Aorta (tissue), 5 donors: ENCODE measurements around the gene SLC2A11. TPM values are rescaled to one million over a fixed set of nuclear protein-coding genes. Genes with fewer than 3 reads are reported as not detected.

ENCODE experiments used
- ATAC-seq: fragments of 200-7000 bp; cut with Tn5 transposase; one replicate; pipeline ENCODE4 v1.9.1; 2022; ENCODE audit warnings: moderate library complexity; ENCODE audit not compliant: low FRiP score
- DNase-seq, 2 donors: peaks; one replicate each; pipeline ENCODE4 v3.0.0-alpha.2; 2020
- H3K27ac ChIP-seq, 2 donors: one replicate each; pipeline ENCODE4 v1.5.1; 2013; ENCODE audit warnings: low read length in 2 of 2, mild to moderate bottlenecking in 2 of 2, moderate library complexity in 2 of 2, control low read depth in 1 of 2, inconsistent platforms in 1 of 2, low read depth in 1 of 2
- H3K27me3 ChIP-seq, 2 donors: one replicate each; pipeline ENCODE4 v1.6.1; 2013; ENCODE audit warnings: control low read depth in 1 of 2, low read length in 1 of 2, mild to moderate bottlenecking in 1 of 2, moderate library complexity in 1 of 2; ENCODE audit not compliant: insufficient read depth in 2 of 2, control insufficient read depth in 1 of 2
- H3K36me3 ChIP-seq, 2 donors: one replicate each; pipeline ENCODE4 v1.6.1; 2013; ENCODE audit warnings: control low read depth in 1 of 2, low read length in 1 of 2, mild to moderate bottlenecking in 1 of 2; ENCODE audit not compliant: insufficient read depth in 2 of 2, control insufficient read depth in 1 of 2
- H3K4me1 ChIP-seq, 2 donors: one replicate each; pipeline ENCODE4 v1.6.1; 2013; ENCODE audit warnings: low read length in 2 of 2, control low read depth in 1 of 2, mild to moderate bottlenecking in 1 of 2, moderate library complexity in 1 of 2; ENCODE audit not compliant: insufficient read depth in 2 of 2, control insufficient read depth in 1 of 2
- H3K4me3 ChIP-seq, 2 donors: one replicate each; pipeline ENCODE4 v1.5.1; 2013; ENCODE audit warnings: low read length in 2 of 2, control low read depth in 1 of 2, mild to moderate bottlenecking in 1 of 2
- H3K9me3 ChIP-seq: one replicate; pipeline ENCODE4 v1.6.1; 2013; ENCODE audit warnings: mild to moderate bottlenecking, low read length; ENCODE audit not compliant: control insufficient read depth
- WGBS, 2 donors: extraction: QIAGEN DNeasy Blood & Tissue Kit; methylation state at CpG; one replicate each; pipeline ENCODE4 v1.1.7; 2013; 5-methylcytosine and 5-hydroxymethylcytosine counted together
- intact Hi-C, 2 donors: fragments of 100-400 bp; cut with DNase I; formaldehyde crosslinking; loops; one replicate each; pipeline versions ENCODE4 v1.14.2 to v1.15.0; 2022
- polyA plus RNA-seq, 2 donors: library from polyadenylated mRNA; stranded (reverse); fragments of 200-250 nt; gene quantifications; one replicate each; pipeline ENCODE4 v1.2.3, GENCODE V29; 2013
- total RNA-seq, 2 donors: library from RNA; stranded (reverse); fragmentation: NEBNext Ultra II Directional; extraction: Animal tissue kit (Norgen Biotek cat#: 25700); gene quantifications; one replicate each; pipeline ENCODE4 v1.2.1, GENCODE V29; 2021
- donor health status: healthy with polysubstance abuse.
- donor health status: Bipolar disorder and iron deficiency.
- donor health status: DM: no; HTN: no; CAD: no.
- donor health status: DM: no; HTN: no; CAD: no.
- donor health status: DM: yes; HTN: yes; CAD: no.

The SLC2A11 gene
- total and polyA plus RNA-seq, 4 donors: 4.8 to 16.7 (median 15.5) TPM

DNA sequence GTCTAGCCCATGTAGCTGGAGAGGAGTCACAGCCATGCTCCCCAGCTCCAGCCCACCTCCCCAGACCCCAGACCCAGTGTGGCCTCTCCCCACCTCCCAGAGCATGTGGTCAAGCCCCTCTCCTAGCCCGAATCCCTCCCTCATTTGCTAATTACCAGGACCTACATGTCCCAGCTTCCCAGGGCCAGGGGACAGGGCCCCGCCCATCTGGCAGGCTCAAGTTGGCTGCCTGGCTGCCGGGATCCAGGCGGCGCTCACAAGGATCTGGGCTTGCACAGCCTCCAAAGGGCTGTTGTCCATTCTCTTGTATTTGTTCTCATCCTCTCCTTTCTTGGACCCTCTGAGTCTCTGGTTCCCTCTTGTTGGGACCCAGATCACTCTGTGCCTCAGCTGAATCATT lies 31.9 kb downstream of the SLC2A11 start:
- no peak overlapping the region for H3K27ac ChIP-seq

DNA sequence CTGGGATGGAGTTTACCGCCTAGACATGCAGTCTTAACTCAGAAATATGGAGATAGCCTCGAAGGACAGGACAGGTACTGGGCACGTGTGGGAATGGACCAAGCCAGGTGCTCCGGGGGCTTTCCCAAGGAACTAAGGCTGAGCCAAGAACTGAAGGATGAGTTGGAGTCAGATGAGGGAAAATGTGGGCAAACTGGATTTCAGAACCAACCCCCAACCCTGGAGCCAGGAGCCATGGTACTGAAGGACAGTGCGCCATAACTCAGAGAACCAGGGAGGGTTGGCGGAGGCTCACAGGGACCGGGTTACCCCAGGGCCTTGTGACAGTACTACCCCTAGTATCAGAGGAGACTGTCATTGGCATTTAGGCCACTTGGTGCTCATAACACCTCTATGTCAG lies 34.1 kb downstream of the SLC2A11 start:
- ATAC-seq: no peak
- H3K27me3 ChIP-seq: no peaks in the 10 kb centered on the region
- H3K4me1 ChIP-seq: no peaks in the 10 kb centered on the region
- no peak overlapping the region for H3K4me3 ChIP-seq
- 81 to 89% methylated on average over 7 of the region's 7 CpGs for WGBS, 2 donors
- intact Hi-C loops: loop anchor here in 1 of 2 donors (5.0 kb wide), 1 partner anchor 34 kb away; the partner anchor contains the start of gene SLC2A11
- peaks cover 0 to under 1% of the 10 kb centered on the region in 2 donors for H3K36me3 ChIP-seq
- H3K27ac ChIP-seq: no peak overlapping the region
- peak in 1 of 2 donors; percentile 27 for DNase-seq
- H3K9me3 ChIP-seq: no peaks in the 10 kb centered on the region

More for the DNA sequence above, 31.9 kb downstream of the SLC2A11 start:
- 46 to 53% methylated on average over 5 of the region's 5 CpGs for WGBS, 2 donors
- Histone ChIP-seq H3K36me3 (no peaks in the 10 kb centered on the region), H3K4me3 (no peak overlapping the region), H3K27me3 (no peaks in the 10 kb centered on the region), H3K9me3 (no peaks in the 10 kb centered on the region), H3K4me1 (no peaks in the 10 kb centered on the region)
- DNase-seq: peak in 1 of 2 donors; percentile 63
- intact Hi-C loops: loop anchor here in 1 of 2 donors (5.0 kb wide), 1 partner anchor 32 kb away; the partner anchor contains the start of gene SLC2A11
- ATAC-seq: no peak

DNA sequence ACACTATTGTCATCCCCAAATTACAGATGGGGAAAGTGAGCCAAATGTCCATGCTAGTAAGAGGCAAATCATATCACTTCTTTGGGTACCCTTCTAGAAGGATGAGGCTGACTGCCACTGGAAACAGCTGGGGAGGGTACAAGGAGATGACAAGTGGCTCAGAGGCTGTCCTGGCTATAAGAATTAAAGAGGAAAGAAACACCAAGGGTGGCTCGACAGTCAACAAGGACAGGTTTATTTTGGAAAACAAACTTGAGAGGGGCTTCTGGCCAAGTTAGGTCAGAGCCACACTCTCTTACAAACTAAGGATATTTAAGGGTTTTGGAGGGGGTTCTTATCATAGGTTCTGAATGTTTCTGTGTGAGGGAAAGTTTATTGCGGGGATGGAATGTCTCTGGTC lies 34.5 kb downstream of the SLC2A11 start:
- no peaks in the 10 kb centered on the region for H3K27me3 ChIP-seq
- no peak for DNase-seq
- intact Hi-C loops: loop anchor here in 1 of 2 donors (5.0 kb wide), 1 partner anchor 35 kb away; the partner anchor contains the start of gene SLC2A11
- no peak overlapping the region for H3K27ac ChIP-seq
- 69 to 70% methylated on average over 2 of the region's 2 CpGs for WGBS, 2 donors
- no peak overlapping the region for H3K4me3 ChIP-seq
- ATAC-seq: no peak
- no peaks in the 10 kb centered on the region for H3K4me1 ChIP-seq
- no peaks in the 10 kb centered on the region for H3K9me3 ChIP-seq
- H3K36me3 ChIP-seq: peaks cover 0 to 2% of the 10 kb centered on the region in 2 donors

DNA sequence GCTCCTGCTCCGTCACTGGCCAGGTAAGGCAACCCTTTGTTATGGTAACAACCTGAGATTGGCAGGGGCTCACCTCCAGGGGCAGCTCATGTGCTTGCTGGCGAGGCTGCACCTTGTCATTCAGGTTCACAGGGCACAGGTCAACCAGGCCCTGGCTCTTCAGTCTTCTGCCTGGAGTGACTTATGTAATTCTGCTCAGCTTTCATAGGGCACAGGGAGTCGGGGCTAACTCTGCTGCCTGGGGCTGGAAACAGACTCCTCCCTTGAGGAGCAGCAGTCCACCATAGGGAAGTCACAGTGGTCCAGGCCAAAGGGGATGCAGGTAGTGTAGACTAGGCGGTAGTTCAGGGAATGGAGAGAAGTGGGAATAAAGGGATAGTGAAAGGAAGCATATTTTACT lies 35.0 kb downstream of the SLC2A11 start:
- intact Hi-C loops: loop anchor here in 1 of 2 donors (5.0 kb wide), 1 partner anchor 35 kb away; the partner anchor contains the start of gene SLC2A11
- no peak overlapping the region for H3K27ac ChIP-seq

DNA sequence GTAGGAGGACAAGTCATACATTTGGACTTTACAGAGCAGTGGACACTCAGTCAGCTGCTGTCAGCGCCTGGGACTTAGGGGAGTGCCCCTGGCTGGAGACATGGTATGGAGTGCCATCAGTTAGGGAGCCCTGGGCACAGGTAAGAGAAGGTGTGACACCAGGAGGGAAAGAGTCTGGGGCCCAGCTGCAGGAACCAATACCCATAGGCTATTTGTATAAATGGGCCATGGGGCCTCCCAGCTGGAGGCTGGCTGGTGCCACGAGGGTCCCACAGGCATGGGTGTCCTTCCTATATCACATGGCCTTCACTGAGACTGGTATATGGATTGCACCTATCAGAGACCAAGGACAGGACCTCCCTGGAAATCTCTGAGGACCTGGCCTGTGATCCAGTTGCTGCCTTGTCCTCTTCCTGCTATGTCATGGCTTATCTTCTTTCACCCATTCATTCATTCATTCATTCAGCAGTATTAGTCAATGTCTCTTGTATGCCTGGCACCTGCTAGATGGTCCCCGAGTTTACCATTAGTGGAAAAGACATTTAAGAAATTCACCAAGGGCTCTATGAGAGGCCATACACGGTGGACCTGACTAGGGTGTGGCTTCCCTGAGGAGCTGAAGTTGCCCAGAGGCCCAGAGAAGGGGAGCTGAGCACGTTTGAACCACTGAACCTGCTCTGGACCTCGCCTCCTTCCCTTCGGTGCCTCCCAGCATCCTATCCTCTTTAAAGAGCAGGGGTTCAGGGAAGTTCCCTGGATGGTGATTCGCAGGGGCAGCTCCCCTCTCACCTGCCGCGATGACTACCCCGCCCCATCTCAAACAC lies 35.7 kb downstream of the SLC2A11 start:
- Histone ChIP-seq H3K4me3 (peak overlapping the region in 1 of 2 donors; percentile 5), H3K27me3 (no peaks in the 10 kb centered on the region), H3K4me1 (no peaks in the 10 kb centered on the region), H3K9me3 (no peaks in the 10 kb centered on the region), H3K36me3 (peaks cover 0 to 2% of the 10 kb centered on the region in 2 donors), H3K27ac (peak overlapping the region in 1 of 2 donors; percentile 34)
- ATAC-seq (no peak), DNase-seq (peak in 1 of 2 donors; percentile 57)
- intact Hi-C loops: loop anchor here in 1 of 2 donors (5.0 kb wide), 1 partner anchor 36 kb away; the partner anchor contains the start of gene SLC2A11
- WGBS, 2 donors: 39 to 42% methylated on average over 11 of the region's 11 CpGs

More for the DNA sequence above, 35.0 kb downstream of the SLC2A11 start:
- Histone ChIP-seq H3K27me3 (no peaks in the 10 kb centered on the region), H3K9me3 (no peaks in the 10 kb centered on the region), H3K36me3 (peaks cover 0 to 2% of the 10 kb centered on the region in 2 donors), H3K4me1 (no peaks in the 10 kb centered on the region), H3K4me3 (no peak overlapping the region)
- 76 to 84% methylated on average over 4 of the region's 4 CpGs for WGBS, 2 donors
- no peak for ATAC-seq
- DNase-seq: peak in 1 of 2 donors; percentile 56

DNA sequence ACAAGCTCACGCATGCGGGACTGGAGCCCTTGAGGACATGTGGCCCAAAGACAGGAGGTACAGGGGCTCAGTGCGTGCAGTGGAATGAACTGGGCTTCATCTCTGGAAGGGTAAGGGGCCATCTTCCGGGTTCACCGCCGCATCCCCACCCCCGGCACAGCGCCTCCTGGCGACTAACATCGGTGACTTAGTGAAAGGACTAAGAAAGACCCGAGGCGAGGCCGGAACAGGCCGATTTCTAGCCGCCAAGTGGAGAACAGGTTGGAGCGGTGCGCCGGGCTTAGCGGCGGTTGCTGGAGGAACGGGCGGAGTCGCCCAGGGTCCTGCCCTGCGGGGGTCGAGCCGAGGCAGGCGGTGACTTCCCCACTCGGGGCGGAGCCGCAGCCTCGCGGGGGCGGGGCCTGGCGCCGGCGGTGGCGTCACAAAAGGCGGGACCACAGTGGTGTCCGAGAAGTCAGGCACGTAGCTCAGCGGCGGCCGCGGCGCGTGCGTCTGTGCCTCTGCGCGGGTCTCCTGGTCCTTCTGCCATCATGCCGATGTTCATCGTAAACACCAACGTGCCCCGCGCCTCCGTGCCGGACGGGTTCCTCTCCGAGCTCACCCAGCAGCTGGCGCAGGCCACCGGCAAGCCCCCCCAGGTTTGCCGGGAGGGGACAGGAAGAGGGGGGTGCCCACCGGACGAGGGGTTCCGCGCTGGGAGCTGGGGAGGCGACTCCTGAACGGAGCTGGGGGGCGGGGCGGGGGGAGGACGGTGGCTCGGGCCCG lies 36.5 kb downstream of the SLC2A11 start, which contains the start of gene MIF:
Gene MIF, plus strand, starts transcription at position 439 of the 765 bp plus-strand sequence. Its CDS starts 92 bp downstream, at position 531.
- Histone ChIP-seq H3K9me3 (no peaks in the 10 kb centered on the region), H3K4me1 (no peaks in the 10 kb centered on the region), H3K36me3 (peaks cover 0 to 2% of the 10 kb centered on the region in 2 donors), H3K27ac (peak within 1 kb of the TSS in 1 of 2 donors; percentile 90), H3K4me3 (peak within 1 kb of the TSS; percentile 60 to 62), H3K27me3 (no peaks in the 10 kb centered on the region)
- peak; percentile 97 to 98 for DNase-seq
- peak; percentile 95 for ATAC-seq
- WGBS, 2 donors: 1 to 2% methylated on average over 53 to 72 of the region's 72 CpGs
- intact Hi-C loops: loop anchor here in 1 of 2 donors (5.0 kb wide), 1 partner anchor 37 kb away; the partner anchor contains the start of gene SLC2A11

DNA sequence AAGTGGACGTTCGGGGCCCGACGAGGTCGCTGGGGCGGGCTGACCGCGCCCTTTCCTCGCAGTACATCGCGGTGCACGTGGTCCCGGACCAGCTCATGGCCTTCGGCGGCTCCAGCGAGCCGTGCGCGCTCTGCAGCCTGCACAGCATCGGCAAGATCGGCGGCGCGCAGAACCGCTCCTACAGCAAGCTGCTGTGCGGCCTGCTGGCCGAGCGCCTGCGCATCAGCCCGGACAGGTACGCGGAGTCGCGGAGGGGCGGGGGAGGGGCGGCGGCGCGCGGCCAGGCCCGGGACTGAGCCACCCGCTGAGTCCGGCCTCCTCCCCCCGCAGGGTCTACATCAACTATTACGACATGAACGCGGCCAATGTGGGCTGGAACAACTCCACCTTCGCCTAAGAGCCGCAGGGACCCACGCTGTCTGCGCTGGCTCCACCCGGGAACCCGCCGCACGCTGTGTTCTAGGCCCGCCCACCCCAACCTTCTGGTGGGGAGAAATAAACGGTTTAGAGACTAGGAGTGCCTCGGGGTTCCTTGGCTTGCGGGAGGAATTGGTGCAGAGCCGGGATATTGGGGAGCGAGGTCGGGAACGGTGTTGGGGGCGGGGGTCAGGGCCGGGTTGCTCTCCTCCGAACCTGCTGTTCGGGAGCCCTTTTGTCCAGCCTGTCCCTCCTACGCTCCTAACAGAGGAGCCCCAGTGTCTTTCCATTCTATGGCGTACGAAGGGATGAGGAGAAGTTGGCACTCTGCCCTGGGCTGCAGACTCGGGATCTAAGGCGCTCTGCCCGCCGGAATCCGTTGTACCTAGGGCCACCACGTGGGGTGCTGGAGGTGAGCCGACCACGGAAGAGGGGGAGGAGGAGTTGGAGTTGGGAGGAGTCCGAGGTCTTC lies 37.3 kb downstream of the SLC2A11 start:
- peak overlapping the region in 1 of 2 donors; percentile 28 for H3K27ac ChIP-seq
- peaks cover 0 to 2% of the 10 kb centered on the region in 2 donors for H3K36me3 ChIP-seq
- no peaks in the 10 kb centered on the region for H3K4me1 ChIP-seq
- H3K27me3 ChIP-seq: no peaks in the 10 kb centered on the region
- DNase-seq (peak; percentile 83 to 88), ATAC-seq (peak; percentile 73)
- no peaks in the 10 kb centered on the region for H3K9me3 ChIP-seq
- 1 to 2% methylated on average over 76 to 79 of the region's 79 CpGs for WGBS, 2 donors
- intact Hi-C loops: loop anchor here in 1 of 2 donors (5.0 kb wide), 1 partner anchor 38 kb away; the partner anchor contains the start of gene SLC2A11
- H3K4me3 ChIP-seq: peak overlapping the region; percentile 60 to 62
